Smooth muscle cell (in vitro differentiated cells): Measurements from ENCODE around the gene CTTNBP2. TPM values are rescaled to one million over a fixed set of nuclear protein-coding genes. Genes with fewer than 3 reads are reported as not detected.

Source experiments
- DNase-seq: peaks from one replicate; lab custom pipeline; 2025; ENCODE audit not compliant: unreplicated experiment; lab: John Stamatoyannopoulos, UW
- H2AFZ ChIP-seq: fragments of 200-600 bp; sonication (generic); 2 replicates; pipeline ENCODE4 v1.6.0; 2016; ENCODE audit warnings: antibody characterized with exemption, low read depth, mild to moderate bottlenecking
- H3F3A ChIP-seq: fragments of 200-600 bp; sonication (generic); 2 replicates; pipeline ENCODE4 v1.6.0; 2017; ENCODE audit warnings: antibody characterized with exemption, low read depth
- H3K27ac ChIP-seq: fragments of 200-600 bp; sonication (generic); 2 replicates; pipeline ENCODE4 v1.5.1; 2016; ENCODE audit warnings: low read depth, mild to moderate bottlenecking
- H3K27me3 ChIP-seq: fragments of 200-600 bp; sonication (generic); 2 replicates; pipeline ENCODE4 v1.6.1; 2016; ENCODE audit warnings: low read depth, mild to moderate bottlenecking
- H3K36me3 ChIP-seq: fragments of 200-600 bp; sonication (generic); 2 replicates; pipeline ENCODE4 v1.5.1; 2016; ENCODE audit warnings: low read depth
- H3K4me1 ChIP-seq: fragments of 200-600 bp; sonication (generic); 2 replicates; pipeline ENCODE4 v1.5.1; 2016; ENCODE audit warnings: low read depth
- H3K4me2 ChIP-seq: fragments of 200-600 bp; sonication (generic); 2 replicates; pipeline ENCODE4 v1.6.0; 2016; ENCODE audit warnings: mild to moderate bottlenecking
- H3K4me3 ChIP-seq: fragments of 200-600 bp; sonication (generic); 2 replicates; pipeline ENCODE4 v1.5.1; 2016; ENCODE audit warnings: mild to moderate bottlenecking
- H3K79me2 ChIP-seq: fragments of 200-600 bp; sonication (generic); 2 replicates; pipeline ENCODE4 v1.6.0; 2016; ENCODE audit warnings: low read depth, mild to moderate bottlenecking
- H3K9ac ChIP-seq: fragments of 200-600 bp; sonication (generic); 2 replicates; pipeline ENCODE4 v1.6.0; 2016; ENCODE audit warnings: low read depth
- H3K9me3 ChIP-seq: fragments of 200-600 bp; sonication (generic); replicated peaks from 2 replicates; pipeline ENCODE4 v1.5.1; 2016; ENCODE audit warnings: low read depth
- H4K20me1 ChIP-seq: fragments of 200-600 bp; sonication (generic); 2 replicates; pipeline ENCODE4 v1.6.0; 2016; ENCODE audit warnings: low read depth
- CTCF ChIP-seq: fragments of 200-600 bp; sonication (generic); IDR thresholded peaks from 2 replicates; pipeline ENCODE4 v1.5.1; 2017; ENCODE audit warnings: borderline replicate concordance, mild to moderate bottlenecking, antibody characterized with exemption; ENCODE audit not compliant: insufficient read depth, poor library complexity, severe bottlenecking
- WGBS: methylation state at CpG from one replicate; pipeline ENCODE4 v1.1.7; 2016; ENCODE audit warnings: low lambda C conversion rate; 5-methylcytosine and 5-hydroxymethylcytosine counted together
- polyA plus RNA-seq: library from polyadenylated mRNA; unstranded; fragments of >200 nt; fragmentation: Nextera tagmentation; extraction: Ambion mirVana; gene quantifications from 2 replicates; pipeline ENCODE4 v1.2.1, GENCODE V29; 2016
- total RNA-seq: library from RNA; depleted of rRNA; stranded (reverse); fragments of >200 nt; gene quantifications from 2 replicates; pipeline ENCODE4 v1.2.3, GENCODE V29; 2014

CTTNBP2 gene
- total and polyA plus RNA-seq, 2 experiments from 2014 or later: 4.8 to 42.3 TPM

GRCh38 chr7:117800841-117801240 is 72.4 kb downstream of the CTTNBP2 start:
- no peak for DNase-seq
- Histone ChIP-seq H3K79me2 (peaks cover 40% of the 10 kb centered on the region), H3K4me2 (no peak overlapping the region), H3K9me3 (no peaks in the 10 kb centered on the region), H3K36me3 (no peaks in the 10 kb centered on the region), H3F3A (no peaks in the 10 kb centered on the region), H3K27me3 (no peaks in the 10 kb centered on the region), H3K4me3 (no peak overlapping the region), H3K9ac (no peak overlapping the region), H3K4me1 (no peaks in the 10 kb centered on the region), H4K20me1 (peaks cover 7% of the 10 kb centered on the region), H3K27ac (no peak overlapping the region), H2AFZ (no peak overlapping the region)
- TF ChIP-seq CTCF: no peak
- WGBS: 76% methylated on average over 1 of the region's 1 CpG

GRCh38 chr7:117800406-117800805 is 72.8 kb downstream of the CTTNBP2 start:
- Histone ChIP-seq H3K4me3 (no peak overlapping the region), H3K4me2 (no peak overlapping the region), H3K79me2 (peaks cover 40% of the 10 kb centered on the region), H3K27me3 (no peaks in the 10 kb centered on the region), H3K27ac (no peak overlapping the region), H3F3A (no peaks in the 10 kb centered on the region), H2AFZ (no peak overlapping the region), H3K9me3 (no peaks in the 10 kb centered on the region), H4K20me1 (peaks cover 7% of the 10 kb centered on the region), H3K9ac (no peak overlapping the region), H3K36me3 (no peaks in the 10 kb centered on the region), H3K4me1 (no peaks in the 10 kb centered on the region)
- 99% methylated on average over 3 of the region's 3 CpGs for WGBS
- no peak for DNase-seq
- no peak for TF ChIP-seq CTCF

- Histone ChIP-seq H3K4me3 (no peak overlapping the region), H2AFZ (no peak overlapping the region), H4K20me1 (peaks cover 3% of the 10 kb centered on the region), H3K9me3 (no peaks in the 10 kb centered on the region), H3K27ac (no peak overlapping the region), H3K4me1 (no peaks in the 10 kb centered on the region), H3K27me3 (no peaks in the 10 kb centered on the region), H3K36me3 (no peaks in the 10 kb centered on the region), H3K4me2 (no peak overlapping the region), H3K79me2 (peaks cover 40% of the 10 kb centered on the region), H3F3A (no peaks in the 10 kb centered on the region), H3K9ac (no peak overlapping the region)
- WGBS: 100% methylated on average over 1 of the region's 1 CpG
- TF ChIP-seq CTCF: no peak
- DNase-seq: no peak
Observed at GRCh38 chr7:117796889-117797288, 76.4 kb downstream of the CTTNBP2 start.

DNA sequence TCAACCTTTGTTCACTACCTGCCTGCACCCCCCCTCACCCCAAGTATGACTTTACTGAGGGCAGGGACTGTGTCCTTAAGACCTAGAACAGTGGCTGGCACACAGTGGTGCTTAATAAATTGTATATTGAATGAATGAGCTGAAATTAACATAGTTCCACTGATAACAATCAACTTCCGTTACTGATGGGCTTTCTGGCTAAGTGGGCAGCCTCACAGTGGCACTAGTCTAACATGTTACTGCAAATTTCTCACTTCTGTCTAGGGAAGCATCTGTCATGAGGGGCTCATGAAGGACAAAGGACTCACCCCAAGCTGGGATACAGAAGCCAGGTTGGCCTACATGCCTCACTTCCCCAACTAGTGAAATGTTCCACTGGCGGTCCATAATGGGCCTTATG is 79.3 kb downstream of the CTTNBP2 start:
- Histone ChIP-seq H3K9me3 (no peaks in the 10 kb centered on the region), H2AFZ (no peak overlapping the region), H3K27me3 (no peaks in the 10 kb centered on the region), H3K9ac (no peak overlapping the region), H3K4me2 (no peak overlapping the region), H3K27ac (no peak overlapping the region), H3K4me1 (no peaks in the 10 kb centered on the region), H3K79me2 (peaks cover 15% of the 10 kb centered on the region), H3F3A (no peaks in the 10 kb centered on the region), H3K4me3 (no peak overlapping the region), H3K36me3 (no peaks in the 10 kb centered on the region), H4K20me1 (peaks cover 3% of the 10 kb centered on the region)
- 98% methylated on average over 2 of the region's 2 CpGs for whole genome bisulfite sequencing
- DNase-seq: no peak
- no peak for TF ChIP-seq CTCF
